Activated naive CD4-positive, alpha-beta T cell treated with anti-CD3 and anti-CD28 coated beads, Interleukin-2, amount 10 ng/mL, durations not matched to agents 7 days and 5 days (primary cell): Measurements from ENCODE around the gene AHCYL1.

Experiments used
- CTCF ChIA-PET: fragments of 350-600 bp; sonication (Branson Sonifier 250); formaldehyde crosslinking; loops from one replicate; lab custom pipeline; 2021; ENCODE audit warnings: antibody characterized with exemption; lab: Charles Lee
- DNase-seq: peaks from one replicate; pipeline ENCODE4 v3.0.0-alpha.2; 2020
- H3K27ac Mint-ChIP-seq: one replicate; pipeline ENCODE4 v1.8.0; 2021; ENCODE audit warnings: mild to moderate bottlenecking, moderate library complexity, mixed read lengths
- H3K27me3 Mint-ChIP-seq: one replicate; pipeline ENCODE4 v1.8.0; 2021; ENCODE audit warnings: mild to moderate bottlenecking, mixed read lengths
- H3K36me3 Mint-ChIP-seq: one replicate; pipeline ENCODE4 v1.8.0; 2021; ENCODE audit warnings: mixed read lengths
- H3K4me1 Mint-ChIP-seq: one replicate; pipeline ENCODE4 v1.8.0; 2021; ENCODE audit warnings: mixed read lengths
- H3K4me3 Mint-ChIP-seq: one replicate; pipeline ENCODE4 v1.8.0; 2021; ENCODE audit warnings: mild to moderate bottlenecking, moderate library complexity, mixed read lengths
- H3K9me3 Mint-ChIP-seq: one replicate; pipeline ENCODE4 v1.8.0; 2021; ENCODE audit warnings: mixed read lengths

The AHCYL1 gene

GRCh38 chr1:110067893-110068645, 83.5 kb downstream of the AHCYL1 start:
- Mint-ChIP-seq H3K4me1 (peaks cover 5% of the 10 kb centered on the region), H3K9me3 (no peaks in the 10 kb centered on the region)
- CTCF ChIA-PET, result interaction anchor here (1.0 kb wide), 1 partner anchor 37 kb away, joined by 3 read pairs; no protein-coding TSS in a partner anchor

GRCh38 chr1:110068646-110069403, 84.3 kb downstream of the AHCYL1 start:
- H3K4me3 Mint-ChIP-seq, result peak overlapping the region; percentile 2
- H3K4me1 Mint-ChIP-seq, result peaks cover 5% of the 10 kb centered on the region
- H3K27ac Mint-ChIP-seq, result no peak overlapping the region
- no peaks in the 10 kb centered on the region for H3K36me3 Mint-ChIP-seq
- H3K27me3 Mint-ChIP-seq, result peaks cover 99% of the 10 kb centered on the region
- no peaks in the 10 kb centered on the region for H3K9me3 Mint-ChIP-seq
- CTCF ChIA-PET, result no interaction called here
- DNase-seq, result peak; percentile 38

More at GRCh38 chr1:110067893-110068645, 83.5 kb downstream of the AHCYL1 start:
- H3K27ac Mint-ChIP-seq, result no peak overlapping the region
- peak overlapping the region; percentile 23 for H3K4me3 Mint-ChIP-seq
- peaks cover 91% of the 10 kb centered on the region for H3K27me3 Mint-ChIP-seq
- DNase-seq, result no peak
- H3K36me3 Mint-ChIP-seq, result no peaks in the 10 kb centered on the region

DNA sequence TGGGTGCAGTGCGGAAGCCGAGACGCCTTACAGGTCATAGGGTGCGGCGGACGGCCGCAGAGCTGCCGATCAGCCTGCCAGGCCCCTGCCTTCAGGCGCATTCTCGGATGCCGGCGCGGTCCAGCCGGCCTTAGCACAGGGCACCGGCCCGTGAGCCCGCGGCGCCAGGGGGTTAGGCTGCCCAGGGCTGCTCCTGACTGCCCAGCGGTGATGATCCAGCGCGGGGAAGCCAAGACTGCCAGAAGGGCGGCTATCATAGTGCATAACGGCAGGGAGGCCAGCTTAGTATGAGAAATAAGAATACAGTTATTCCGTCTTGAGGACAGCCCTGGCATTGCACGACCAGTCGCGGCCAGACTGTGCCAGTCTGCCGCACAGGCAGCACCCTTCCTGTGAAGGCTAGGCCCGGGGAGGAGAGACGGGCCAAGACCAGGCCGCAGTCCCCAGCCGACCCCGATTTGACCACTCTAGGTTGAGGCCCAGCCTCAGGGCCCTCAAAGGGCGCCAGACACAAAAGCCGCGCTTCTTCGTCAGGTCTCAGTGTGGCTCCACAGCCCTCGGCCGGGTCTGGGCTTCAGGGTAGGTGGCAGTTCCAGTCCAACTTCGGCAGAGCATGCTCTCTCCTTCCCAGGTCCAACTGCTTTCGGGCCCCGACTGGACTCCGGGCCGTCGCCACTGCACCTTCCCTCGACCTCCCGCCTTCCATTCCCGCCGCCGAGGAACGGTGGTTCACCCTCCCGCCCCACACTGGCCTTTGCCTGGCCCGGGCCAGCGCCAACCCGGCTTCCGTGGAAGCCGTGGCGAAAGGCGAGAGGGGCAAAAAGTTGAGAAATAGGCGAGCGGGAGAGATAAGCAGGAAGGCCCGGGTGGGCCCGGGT, 85.1 kb downstream of the AHCYL1 start:
- H3K4me1 Mint-ChIP-seq, result peaks cover 5% of the 10 kb centered on the region
- no peak overlapping the region for H3K27ac Mint-ChIP-seq
- H3K36me3 Mint-ChIP-seq, result no peaks in the 10 kb centered on the region
- CTCF ChIA-PET, result no interaction called here
- peaks cover 99% of the 10 kb centered on the region for H3K27me3 Mint-ChIP-seq
- DNase-seq, result no peak
- no peak overlapping the region for H3K4me3 Mint-ChIP-seq
- H3K9me3 Mint-ChIP-seq, result no peaks in the 10 kb centered on the region

- CTCF ChIA-PET, result interaction anchor here (1.2 to 1.7 kb wide), 4 partner anchors 10 to 17 kb away, joined by 3 to 7 read pairs (median 4); no protein-coding TSS in a partner anchor
- H3K27me3 Mint-ChIP-seq, result peaks cover 98% of the 10 kb centered on the region
- no peak for DNase-seq
- no peaks in the 10 kb centered on the region for H3K36me3 Mint-ChIP-seq
- no peak overlapping the region for H3K4me3 Mint-ChIP-seq
- no peaks in the 10 kb centered on the region for H3K9me3 Mint-ChIP-seq
- H3K4me1 Mint-ChIP-seq, result peaks cover 5% of the 10 kb centered on the region
- H3K27ac Mint-ChIP-seq, result no peak overlapping the region
Measured at GRCh38 chr1:110070282-110070669, 85.7 kb downstream of the AHCYL1 start.

GRCh38 chr1:110070671-110071242, 86.2 kb downstream of the AHCYL1 start, which contains the start of gene ALX3:
ALX3 (minus strand) TSS chr1:110070672; CDS start chr1:110070612, 60 bp downstream.
- H3K4me1 Mint-ChIP-seq, result peaks cover 5% of the 10 kb centered on the region
- DNase-seq, result no peak
- H3K36me3 Mint-ChIP-seq, result no peaks in the 10 kb centered on the region
- CTCF ChIA-PET, result interaction anchor here (0.9 to 1.7 kb wide), 7 partner anchors 9 to 20 kb away, joined by 3 to 7 read pairs (median 3); no protein-coding TSS in a partner anchor
- no peaks in the 10 kb centered on the region for H3K9me3 Mint-ChIP-seq
- peaks cover 98% of the 10 kb centered on the region for H3K27me3 Mint-ChIP-seq
- H3K27ac Mint-ChIP-seq, result no peak within 1 kb of the TSS
- H3K4me3 Mint-ChIP-seq, result no peak within 1 kb of the TSS
